RCC 7860 (cell line): ENCODE data around the gene MAPKAP1.

ENCODE experiments used
- DNase-seq: peaks from one replicate; pipeline ENCODE4 v3.0.0-alpha.2; 2015; ENCODE audit warnings: low spot score
- FAIRE-seq: peaks from 2 replicates; lab custom pipeline; 2012; peaks lifted over from hg19 to GRCh38; lab: Jason Lieb, UNC

Gene MAPKAP1

GRCh38 chr9:125494653-125494915 is 212.4 kb downstream of the MAPKAP1 start:
- FAIRE-seq (no peak), DNase-seq (no peak)

GRCh38 chr9:125493881-125494652 is 212.9 kb downstream of the MAPKAP1 start:
- no peak for FAIRE-seq
- DNase-seq, result no peak

- FAIRE-seq (no peak), DNase-seq (no peak)
Observed at GRCh38 chr9:125493384-125493783, 213.6 kb downstream of the MAPKAP1 start.

GRCh38 chr9:125492719-125493118 is 214.3 kb downstream of the MAPKAP1 start:
- FAIRE-seq, result no peak

GRCh38 chr9:125487842-125488241 is 219.2 kb downstream of the MAPKAP1 start:
- FAIRE-seq, result no peak
- no peak for DNase-seq

More at GRCh38 chr9:125492719-125493118, 214.3 kb downstream of the MAPKAP1 start:
- no peak for DNase-seq

- no peak for FAIRE-seq
- no peak for DNase-seq
Observed at GRCh38 chr9:125486576-125486975, 220.4 kb downstream of the MAPKAP1 start.

DNA sequence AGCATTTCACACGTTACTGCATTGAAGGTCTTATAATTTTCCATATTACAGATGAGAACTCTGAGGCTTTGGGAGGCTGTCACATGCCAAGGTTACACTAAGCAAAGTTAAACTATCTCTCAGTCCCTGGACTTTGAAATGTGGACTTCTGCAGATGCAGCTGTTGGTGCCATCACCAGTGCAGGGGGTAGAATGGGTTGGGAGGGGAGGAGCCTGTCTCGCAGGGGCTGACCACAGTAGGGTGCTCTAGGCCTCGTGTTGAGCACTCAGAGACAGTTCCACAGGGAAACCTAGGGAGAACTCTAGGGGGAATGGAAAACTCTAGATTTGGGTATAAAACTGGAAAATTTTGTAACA is 220.9 kb downstream of the MAPKAP1 start:
- DNase-seq (no peak), FAIRE-seq (no peak)

DNA sequence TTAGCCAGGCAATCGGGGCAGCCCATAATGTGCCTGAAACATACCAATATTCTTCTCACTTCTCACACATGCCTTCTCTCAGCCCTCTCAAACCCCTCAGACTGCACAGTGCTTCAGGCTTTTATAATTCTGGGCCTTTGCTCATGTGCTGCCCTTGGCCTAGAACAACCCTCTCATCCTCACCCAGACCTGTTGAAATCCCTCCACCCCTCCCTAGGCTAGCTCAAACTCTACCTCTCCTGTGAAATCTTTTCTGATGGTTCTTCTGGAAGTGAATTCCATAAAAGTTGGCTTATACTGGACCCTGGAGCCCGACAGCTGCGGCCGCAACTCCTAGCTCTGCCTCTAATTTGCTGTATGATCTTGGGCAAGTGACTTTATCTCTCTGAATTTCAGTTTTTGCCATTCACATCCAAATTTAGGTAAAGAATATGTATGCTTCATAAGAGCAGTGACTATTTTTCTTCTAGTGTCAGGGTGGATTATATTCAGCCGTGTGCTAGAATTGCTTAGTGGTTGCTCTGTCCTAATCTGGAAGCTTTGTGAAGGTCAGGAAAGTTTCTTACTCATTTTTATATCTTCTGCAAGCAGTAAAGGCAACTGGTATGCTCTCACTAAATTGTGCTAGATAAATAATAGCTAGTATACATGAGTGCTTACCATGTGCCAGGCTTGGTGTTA is 221.4 kb downstream of the MAPKAP1 start:
- no peak for FAIRE-seq
- DNase-seq, result no peak

GRCh38 chr9:125484350-125485282 is 222.4 kb downstream of the MAPKAP1 start:
- no peak for FAIRE-seq
- DNase-seq, result no peak

GRCh38 chr9:125483697-125484096 is 223.3 kb downstream of the MAPKAP1 start:
- DNase-seq (no peak), FAIRE-seq (no peak)

DNA sequence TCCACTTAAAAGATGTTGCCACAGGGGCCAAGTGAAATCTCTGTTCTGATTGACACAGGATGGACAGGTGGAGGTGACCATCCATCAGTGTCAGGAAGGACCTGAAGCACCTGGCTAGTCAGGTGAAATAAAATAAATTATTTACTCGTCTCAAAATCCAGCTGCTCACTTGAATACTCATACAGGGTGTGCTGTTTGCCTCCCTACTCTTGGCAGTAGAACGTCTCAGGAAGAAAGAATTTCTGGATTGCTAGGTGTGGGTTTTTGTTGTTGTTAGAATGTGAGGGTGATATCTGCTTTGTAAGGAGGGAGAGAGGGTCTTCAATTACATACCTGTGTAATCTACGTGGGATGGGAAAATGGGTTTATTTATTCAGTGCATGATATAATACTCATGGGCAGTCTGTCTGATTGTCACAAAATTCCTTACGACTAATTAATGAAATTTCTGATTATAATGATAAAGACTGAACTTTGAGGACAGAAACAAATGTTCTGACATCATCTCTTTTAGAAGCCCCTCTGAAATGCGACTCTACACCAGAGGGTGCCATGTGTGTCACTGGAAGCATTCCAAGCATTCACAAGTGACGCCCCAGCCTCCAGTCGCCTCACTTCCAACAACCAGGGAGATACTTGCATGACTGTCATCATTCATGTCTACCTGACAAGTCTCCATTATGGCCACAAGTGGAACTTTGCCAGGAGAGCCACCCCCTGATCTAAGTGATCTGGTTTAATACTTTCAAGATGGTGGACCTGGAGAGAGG is 227.0 kb downstream of the MAPKAP1 start:
- FAIRE-seq (no peak), DNase-seq (no peak)

GRCh38 chr9:125477089-125477544 is 229.9 kb downstream of the MAPKAP1 start:
- no peak for FAIRE-seq
- DNase-seq, result no peak

DNA sequence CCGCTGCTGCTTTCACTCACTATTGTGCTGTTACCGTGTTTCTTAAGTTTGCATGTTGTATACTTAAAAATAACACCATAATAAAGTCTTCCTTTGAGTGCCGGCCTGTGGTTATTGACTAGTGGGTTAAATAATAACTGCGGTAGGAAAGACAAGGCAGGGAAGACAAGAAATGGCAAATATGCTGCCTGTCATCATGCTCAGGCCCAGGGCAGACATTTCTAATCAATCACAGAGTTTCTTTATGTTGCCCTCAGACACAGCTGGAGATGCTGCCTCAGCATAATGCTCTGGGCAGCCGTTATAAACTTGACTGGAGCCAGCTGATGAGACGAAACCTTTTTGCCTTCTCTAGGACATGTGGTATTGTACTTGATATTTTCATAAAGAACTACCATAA is 230.4 kb downstream of the MAPKAP1 start:
- FAIRE-seq, result no peak
- DNase-seq, result no peak

DNA sequence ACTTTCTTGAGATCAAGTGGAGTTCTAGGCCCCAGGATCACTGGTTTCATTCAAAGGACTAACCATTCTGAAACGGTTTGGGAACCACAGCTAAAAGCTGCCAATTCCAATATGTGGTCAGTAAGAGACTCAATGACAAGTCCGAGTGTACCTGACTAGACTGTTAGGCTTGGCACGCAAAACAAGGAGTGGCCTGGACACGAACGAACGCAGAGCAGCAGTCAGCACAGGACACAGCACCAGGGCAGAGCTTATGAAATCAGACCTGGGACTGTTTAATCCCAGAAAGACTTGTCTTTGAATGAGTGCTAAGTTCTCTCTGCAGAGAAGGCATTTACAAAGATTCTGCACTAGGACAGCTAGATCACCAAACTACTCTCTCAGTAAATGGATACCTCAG is 231.6 kb downstream of the MAPKAP1 start:
- no peak for FAIRE-seq
- DNase-seq, result no peak

DNA sequence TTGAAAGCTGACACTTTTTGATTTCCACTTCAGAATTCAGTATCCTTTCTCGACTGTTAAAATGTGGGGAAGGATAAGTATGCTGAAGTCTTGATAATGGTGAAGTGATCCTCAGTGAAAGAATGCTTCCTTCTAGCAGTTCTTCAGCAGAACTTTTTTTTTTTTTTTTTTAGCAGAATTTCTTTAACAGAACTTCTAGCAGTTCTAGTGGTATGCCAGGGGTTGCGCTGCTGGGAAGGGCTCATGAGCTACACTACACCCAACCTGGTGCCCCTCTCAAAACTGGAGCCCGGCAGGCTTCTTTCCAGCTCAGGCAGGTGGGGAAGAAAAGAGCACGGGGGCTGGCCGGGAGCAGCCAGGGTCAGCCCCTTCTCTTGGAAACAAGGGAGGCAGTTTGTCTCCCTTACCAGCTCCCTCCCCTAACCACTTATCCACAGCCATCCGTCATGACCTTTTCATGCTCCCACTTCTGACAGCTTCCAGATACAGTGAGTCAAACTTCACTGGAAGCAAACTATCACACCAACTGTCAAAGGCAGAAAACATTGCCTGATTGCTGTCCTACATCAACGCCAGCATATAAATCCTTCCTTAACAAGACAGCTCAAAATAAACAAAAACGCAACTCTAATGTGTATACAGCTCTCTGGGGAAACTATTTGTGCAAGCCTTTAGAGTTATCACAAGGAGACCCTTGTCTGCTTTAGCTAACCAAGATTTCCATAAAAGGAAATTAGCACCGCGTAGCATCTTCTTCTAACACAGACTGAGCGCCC is 233.9 kb downstream of the MAPKAP1 start:
- DNase-seq, result no peak
- FAIRE-seq, result no peak

GRCh38 chr9:125472562-125472925 is 234.5 kb downstream of the MAPKAP1 start:
- DNase-seq, result no peak
- FAIRE-seq, result no peak

DNA sequence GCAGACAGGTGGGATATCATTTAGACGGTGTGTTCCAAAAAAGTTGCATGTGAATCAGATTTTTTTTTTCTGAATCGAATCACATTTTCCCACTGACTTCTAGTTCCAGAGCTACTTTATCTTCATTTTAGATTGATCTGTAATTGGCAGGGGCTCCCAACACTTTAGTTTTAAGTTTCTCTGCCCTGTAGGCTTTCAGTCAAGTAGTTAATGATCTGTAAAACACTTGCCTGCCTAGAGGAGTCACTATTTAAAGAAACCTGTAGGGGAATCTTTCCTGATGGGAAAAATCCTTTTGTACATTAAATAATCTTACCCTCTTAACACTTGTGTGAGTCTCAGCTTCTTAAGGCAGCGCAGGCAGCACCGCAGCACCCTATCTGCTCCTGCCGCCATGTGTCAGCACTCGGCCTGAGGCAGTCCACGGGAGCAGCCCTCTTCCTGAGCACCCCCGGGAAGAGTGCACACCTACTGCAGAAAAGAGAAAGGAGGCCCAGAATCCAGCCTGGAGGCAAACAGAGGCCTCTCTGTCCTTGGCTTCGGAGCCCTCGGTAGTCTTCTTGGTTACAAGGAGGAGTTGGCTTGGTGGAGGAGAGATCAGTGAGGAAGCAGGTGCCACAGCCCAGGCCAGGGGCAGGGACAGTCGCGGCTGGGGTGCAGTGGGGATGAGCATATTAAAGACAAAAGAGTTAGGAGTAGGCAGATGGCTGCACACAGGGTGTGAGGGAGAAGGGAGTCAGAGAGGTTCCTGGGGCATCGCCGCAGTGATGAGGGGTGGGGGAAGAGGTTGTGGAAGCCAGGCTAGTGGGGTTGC is 236.0 kb downstream of the MAPKAP1 start:
- FAIRE-seq (no peak), DNase-seq (no peak)

DNA sequence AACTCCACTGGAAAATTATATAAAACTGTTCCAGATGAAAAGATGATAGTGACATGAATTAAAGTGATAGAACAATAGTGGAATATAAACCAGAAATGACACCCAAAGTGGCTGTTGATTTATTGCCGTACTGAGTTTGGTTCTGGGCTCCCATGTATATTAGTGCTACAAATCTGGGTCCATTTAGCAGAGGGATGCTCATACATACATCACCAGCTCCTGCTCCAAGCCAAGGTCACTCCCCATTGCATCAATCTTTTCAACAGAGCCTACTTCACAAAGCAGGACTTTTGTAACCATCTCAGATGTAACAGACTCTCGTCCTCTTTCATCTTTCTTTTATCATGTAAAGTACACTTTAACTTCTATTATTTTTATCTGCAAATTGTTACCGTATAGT is 236.8 kb downstream of the MAPKAP1 start:
- no peak for DNase-seq
- no peak for FAIRE-seq

DNA sequence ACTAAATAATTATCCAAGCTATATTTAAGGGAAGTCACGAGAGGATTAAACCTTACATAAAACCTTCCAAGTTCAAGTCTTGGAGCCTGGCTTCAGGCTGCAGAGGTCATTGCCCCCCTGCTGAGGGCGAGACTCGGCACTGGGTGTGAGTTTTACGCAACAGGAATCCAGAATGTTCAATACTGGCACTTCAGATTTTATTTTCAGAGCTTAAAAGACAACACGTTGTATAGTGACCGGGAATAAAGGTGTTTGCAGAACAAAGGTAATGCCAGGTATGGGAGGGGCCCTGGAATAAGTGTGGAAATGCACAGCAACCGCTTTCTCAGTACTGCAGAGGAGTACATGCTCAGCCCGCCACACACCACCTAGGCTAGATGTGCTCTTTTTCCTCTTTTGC is 238.4 kb downstream of the MAPKAP1 start:
- FAIRE-seq (no peak), DNase-seq (no peak)
